Activated B cell treated with CpG ODN at 0.5 μM for 24 hours (primary cell): ENCODE data around the gene VPS13D. TPM values are rescaled to one million over a fixed set of nuclear protein-coding genes. Genes with fewer than 3 reads are reported as not detected.
"Not testable (repeated sequence)": the region's sequence is repeated elsewhere in the genome, so short reads cannot be mapped to it uniquely, and the experiment has no call there.

Experiments
- ATAC-seq: fragments of 200-7000 bp; cut with Tn5 transposase; one replicate; pipeline ENCODE4 v1.10.0; 2021; ENCODE audit warnings: low read depth, mild to moderate bottlenecking, moderate library complexity
- CTCF ChIA-PET: fragments of 350-600 bp; sonication (Branson Sonifier 250); formaldehyde crosslinking; loops from one replicate; lab custom pipeline; 2021; ENCODE audit warnings: antibody characterized with exemption; lab: Charles Lee
- POLR2A ChIA-PET: fragments of 350-600 bp; sonication (Branson Sonifier 250); formaldehyde crosslinking; loops from one replicate; lab custom pipeline; 2021; ENCODE audit warnings: antibody characterized with exemption; lab: Charles Lee
- DNase-seq: peaks from one replicate; pipeline ENCODE4 v3.0.0; 2022
- H3K27ac Mint-ChIP-seq: one replicate; pipeline ENCODE4 v1.8.0; 2020; ENCODE audit warnings: mixed read lengths
- H3K27me3 Mint-ChIP-seq: one replicate; pipeline ENCODE4 v1.8.0; 2021; ENCODE audit warnings: mixed read lengths
- H3K36me3 Mint-ChIP-seq: one replicate; pipeline ENCODE4 v1.8.0; 2021; ENCODE audit warnings: low read depth, mixed read lengths
- H3K4me1 Mint-ChIP-seq: one replicate; pipeline ENCODE4 v1.8.0; 2021; ENCODE audit warnings: mixed read lengths
- H3K4me3 Mint-ChIP-seq: one replicate; pipeline ENCODE4 v1.8.0; 2020; ENCODE audit warnings: mild to moderate bottlenecking, mixed read lengths
- H3K9me3 Mint-ChIP-seq: one replicate; pipeline ENCODE4 v1.8.0; 2020; ENCODE audit warnings: mixed read lengths
- CTCF ChIP-seq: fragments of 200-600 bp; IDR thresholded peaks from one replicate; pipeline ENCODE4 v1.8.0; 2022; ENCODE audit warnings: antibody characterized with exemption, mild to moderate bottlenecking
- intact Hi-C: fragments of 100-400 bp; cut with micrococcal nuclease; formaldehyde crosslinking; loops from one replicate; pipeline ENCODE4 v1.15.1; 2024
- total RNA-seq: library from RNA; stranded (reverse); gene quantifications from 2 replicates; pipeline ENCODE4 v1.2.3, GENCODE V29; 2022

The VPS13D gene
- total RNA-seq, 1 donor from 2014 or later, result 64.5 TPM

- TF ChIP-seq CTCF, result no peak
- H3K27ac Mint-ChIP-seq, result no peak overlapping the region
- ChIA-PET CTCF (no interaction called here), POLR2A (no interaction called here)
- H3K9me3 Mint-ChIP-seq, result peaks cover 17% of the 10 kb centered on the region
- no peaks in the 10 kb centered on the region for H3K4me1 Mint-ChIP-seq
- peaks cover 9% of the 10 kb centered on the region for H3K36me3 Mint-ChIP-seq
- intact Hi-C loops, result no loop called here
- ATAC-seq (no peak), DNase-seq (no peak)
- H3K27me3 Mint-ChIP-seq, result peaks cover 11% of the 10 kb centered on the region
- no peak overlapping the region for H3K4me3 Mint-ChIP-seq
Measured at GRCh38 chr1:12537906-12538461, 308.2 kb downstream of the VPS13D start.

GRCh38 chr1:12538536-12538935 lies 308.7 kb downstream of the VPS13D start:
- ATAC-seq, CTCF ChIA-PET, intact Hi-C loops, H3K4me1 Mint-ChIP-seq, POLR2A ChIA-PET, H3K4me3 Mint-ChIP-seq, H3K36me3 Mint-ChIP-seq, DNase-seq, H3K27ac Mint-ChIP-seq: not testable (repeated sequence)
- Mint-ChIP-seq H3K9me3 (peaks cover 17% of the 10 kb centered on the region), H3K27me3 (peaks cover 11% of the 10 kb centered on the region)

GRCh38 chr1:12539320-12539704 lies 309.5 kb downstream of the VPS13D start:
- Mint-ChIP-seq H3K4me3 (no peak overlapping the region), H3K27me3 (peaks cover 11% of the 10 kb centered on the region), H3K27ac (no peak overlapping the region), H3K4me1 (no peaks in the 10 kb centered on the region), H3K36me3 (peaks cover 9% of the 10 kb centered on the region), H3K9me3 (peaks cover 17% of the 10 kb centered on the region)
- no peak for TF ChIP-seq CTCF
- intact Hi-C loops, result no loop called here
- CTCF ChIA-PET, result no interaction called here
- no peak for DNase-seq
- no peak for ATAC-seq
- POLR2A ChIA-PET, result no interaction called here

- Mint-ChIP-seq H3K4me1 (no peaks in the 10 kb centered on the region), H3K4me3 (no peak overlapping the region), H3K27me3 (peaks cover 12% of the 10 kb centered on the region), H3K36me3 (peaks cover 9% of the 10 kb centered on the region), H3K27ac (no peak overlapping the region), H3K9me3 (peaks cover 17% of the 10 kb centered on the region)
- DNase-seq (no peak), ATAC-seq (no peak)
- ChIA-PET POLR2A (no interaction called here), CTCF (no interaction called here)
- intact Hi-C loops, result no loop called here
- no peak for TF ChIP-seq CTCF
Measured at GRCh38 chr1:12539705-12540579, 310.1 kb downstream of the VPS13D start.

GRCh38 chr1:12540580-12541273 lies 310.9 kb downstream of the VPS13D start:
- Mint-ChIP-seq H3K4me3 (no peak overlapping the region), H3K27me3 (peaks cover 15% of the 10 kb centered on the region), H3K36me3 (peaks cover 7% of the 10 kb centered on the region), H3K4me1 (no peaks in the 10 kb centered on the region), H3K9me3 (peaks cover 12% of the 10 kb centered on the region), H3K27ac (no peak overlapping the region)
- ATAC-seq (no peak), DNase-seq (no peak)
- ChIA-PET CTCF (no interaction called here), POLR2A (no interaction called here)
- intact Hi-C loops, result no loop called here
- no peak for TF ChIP-seq CTCF
